GM18498 (cell line): ENCODE data around the gene CAPS.
"Not testable (repeated sequence)": the region's sequence is repeated elsewhere in the genome, so short reads cannot be mapped to it uniquely, and the experiment has no call there.

ENCODE experiments used
- ATAC-seq: cut with Tn5 transposase; IDR thresholded peaks from one replicate; pipeline ENCODE4 v1.9.1; 2021; ENCODE audit warnings: mild to moderate bottlenecking, moderate library complexity; ENCODE audit not compliant: unreplicated experiment

CAPS gene

GRCh38 chr19:5953680-5954213 is 39.7 kb downstream of the CAPS start:
- ATAC-seq: no peak

DNA sequence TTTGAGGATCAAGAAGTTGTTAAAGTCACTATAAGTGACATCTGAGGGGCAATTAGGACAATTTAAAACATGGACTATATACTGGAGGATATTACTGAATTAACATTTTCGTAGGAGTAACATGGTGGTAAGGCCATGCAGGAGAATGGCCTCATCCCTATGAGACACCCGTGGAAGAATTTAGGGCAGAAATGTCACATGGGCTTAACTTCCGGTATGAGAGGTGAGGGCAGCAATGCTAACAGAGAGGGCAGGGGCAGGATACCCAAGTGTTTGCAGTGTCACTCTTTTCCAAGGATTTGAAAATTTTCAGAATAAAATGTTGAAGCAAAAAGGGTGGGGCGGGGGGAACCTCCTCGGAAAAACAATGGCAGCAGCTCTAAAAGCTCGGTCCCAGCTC is 40.2 kb downstream of the CAPS start:
- ATAC-seq: no peak

GRCh38 chr19:5955636-5955935 is 41.5 kb downstream of the CAPS start:
- no peak for ATAC-seq

GRCh38 chr19:5956323-5956722 is 42.3 kb downstream of the CAPS start:
- no peak for ATAC-seq

DNA sequence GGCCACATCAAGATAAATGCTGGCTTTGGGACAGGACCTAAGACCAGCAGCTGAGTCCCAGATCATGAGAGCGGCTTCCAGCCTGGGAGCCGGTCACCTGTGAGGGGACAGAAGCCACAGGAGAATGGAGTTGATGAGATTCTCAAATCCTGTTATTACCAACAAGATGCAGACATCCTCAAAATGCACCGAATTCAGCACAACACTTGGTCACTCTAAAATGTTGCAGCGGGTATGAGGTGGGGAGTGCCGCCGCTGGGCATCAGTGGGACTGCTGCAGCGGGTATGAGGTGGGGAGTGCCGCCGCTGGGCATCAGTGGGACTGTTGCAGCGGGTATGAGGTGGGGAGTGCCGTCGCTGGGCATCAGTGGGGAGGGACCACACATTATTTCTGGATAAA is 42.7 kb downstream of the CAPS start:
- ATAC-seq: no peak

DNA sequence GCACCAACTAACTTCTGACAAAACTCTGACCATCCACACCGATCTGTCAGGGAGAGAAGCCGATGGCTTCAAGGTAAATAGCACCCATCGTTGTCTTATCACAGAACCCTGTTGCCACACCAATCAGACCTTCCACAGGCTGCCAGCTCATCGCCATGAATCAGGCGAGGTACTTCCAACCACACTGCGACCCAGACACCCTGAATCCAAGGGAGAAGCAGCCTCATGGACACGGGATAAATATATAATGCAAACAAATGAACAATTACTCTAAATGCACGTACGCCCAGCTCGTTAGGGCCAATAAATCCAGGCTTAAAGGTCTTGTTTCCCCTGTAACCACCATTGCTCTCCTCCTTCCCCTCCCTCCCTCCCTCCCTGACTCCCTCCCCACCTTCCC is 43.1 kb downstream of the CAPS start:
- no peak for ATAC-seq

DNA sequence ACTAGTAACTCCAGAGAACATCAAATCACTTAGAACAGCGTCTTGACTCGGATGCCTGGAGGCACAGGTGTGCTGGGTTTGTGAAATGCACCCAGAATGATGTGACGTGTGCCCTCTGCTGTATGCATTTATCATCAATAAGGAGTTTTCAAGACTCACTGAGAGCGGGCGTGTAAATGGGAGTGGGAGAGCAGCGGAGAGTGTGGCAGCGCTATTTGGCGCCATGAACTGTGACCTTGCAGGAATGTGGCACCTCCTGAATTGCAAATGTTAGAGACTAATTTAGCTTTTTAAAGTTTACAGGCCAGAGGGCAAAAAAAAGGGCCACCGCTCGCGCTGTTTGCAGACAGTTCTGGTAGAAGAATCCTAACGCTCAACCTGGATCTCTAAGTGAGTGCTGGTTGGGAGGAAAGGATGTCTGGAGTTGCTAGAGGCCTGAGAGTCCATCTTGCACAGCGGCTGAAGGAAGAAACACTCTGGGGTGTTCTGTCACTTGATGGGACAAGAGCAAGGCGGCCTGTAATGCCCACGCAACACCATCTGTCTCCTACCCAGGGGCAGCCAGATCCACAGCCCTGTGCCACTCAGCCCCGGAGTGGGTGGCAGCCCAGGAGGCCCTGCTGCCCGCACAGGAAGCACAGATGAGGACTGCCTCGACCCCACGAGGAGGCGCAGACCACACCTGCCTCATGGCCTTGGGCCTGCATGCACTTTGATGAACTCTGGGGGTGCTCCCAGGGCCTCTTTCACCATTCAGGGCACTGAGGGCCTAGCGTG is 44.2 kb downstream of the CAPS start:
- no peak for ATAC-seq

- no peak for ATAC-seq
Measured at GRCh38 chr19:5958851-5959122, 44.7 kb downstream of the CAPS start.

- ATAC-seq: no peak
Measured at GRCh38 chr19:5959260-5960004, 45.4 kb downstream of the CAPS start.

GRCh38 chr19:5960005-5961001 is 46.2 kb downstream of the CAPS start:
- no peak for ATAC-seq

DNA sequence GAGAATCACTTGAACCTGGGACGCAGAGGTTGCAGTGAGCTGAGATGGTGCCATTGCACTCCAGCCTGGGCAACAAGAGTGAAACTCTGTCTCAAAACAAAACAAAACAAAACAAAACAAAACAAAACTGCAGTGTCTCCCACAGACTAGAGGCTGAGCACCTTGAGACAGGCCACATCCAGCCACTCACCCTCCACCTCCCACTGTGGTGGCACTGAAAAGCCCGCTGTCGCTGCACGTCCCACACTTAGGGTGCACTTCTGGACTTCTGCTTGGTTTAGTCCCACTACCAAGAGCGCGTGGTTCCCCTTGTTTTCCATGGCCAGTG is 47.6 kb downstream of the CAPS start:
- not testable (repeated sequence) for ATAC-seq

GRCh38 chr19:5961969-5962945 is 48.2 kb downstream of the CAPS start:
- ATAC-seq: no peak

DNA sequence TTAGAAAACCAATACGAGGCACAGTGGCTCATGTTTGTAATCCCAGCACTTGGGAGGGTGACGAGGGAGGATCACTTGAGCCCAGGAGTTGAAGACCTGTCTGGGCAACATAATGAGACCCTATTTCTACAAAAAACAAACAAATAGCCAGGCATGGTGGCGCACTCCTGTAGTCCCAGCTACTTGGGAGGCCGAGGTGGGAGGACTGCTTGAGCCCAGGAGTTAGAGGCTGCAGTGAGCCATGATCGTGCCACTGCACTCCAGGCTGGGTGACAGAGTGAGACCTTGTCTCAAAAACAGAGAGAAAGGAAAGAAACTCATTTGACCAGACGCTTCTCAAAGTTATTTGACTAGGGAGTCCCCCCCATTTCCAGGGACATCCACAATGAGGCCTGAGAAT is 49.2 kb downstream of the CAPS start:
- not testable (repeated sequence) for ATAC-seq

- ATAC-seq: no peak
Measured at GRCh38 chr19:5963855-5964254, 49.8 kb downstream of the CAPS start.

DNA sequence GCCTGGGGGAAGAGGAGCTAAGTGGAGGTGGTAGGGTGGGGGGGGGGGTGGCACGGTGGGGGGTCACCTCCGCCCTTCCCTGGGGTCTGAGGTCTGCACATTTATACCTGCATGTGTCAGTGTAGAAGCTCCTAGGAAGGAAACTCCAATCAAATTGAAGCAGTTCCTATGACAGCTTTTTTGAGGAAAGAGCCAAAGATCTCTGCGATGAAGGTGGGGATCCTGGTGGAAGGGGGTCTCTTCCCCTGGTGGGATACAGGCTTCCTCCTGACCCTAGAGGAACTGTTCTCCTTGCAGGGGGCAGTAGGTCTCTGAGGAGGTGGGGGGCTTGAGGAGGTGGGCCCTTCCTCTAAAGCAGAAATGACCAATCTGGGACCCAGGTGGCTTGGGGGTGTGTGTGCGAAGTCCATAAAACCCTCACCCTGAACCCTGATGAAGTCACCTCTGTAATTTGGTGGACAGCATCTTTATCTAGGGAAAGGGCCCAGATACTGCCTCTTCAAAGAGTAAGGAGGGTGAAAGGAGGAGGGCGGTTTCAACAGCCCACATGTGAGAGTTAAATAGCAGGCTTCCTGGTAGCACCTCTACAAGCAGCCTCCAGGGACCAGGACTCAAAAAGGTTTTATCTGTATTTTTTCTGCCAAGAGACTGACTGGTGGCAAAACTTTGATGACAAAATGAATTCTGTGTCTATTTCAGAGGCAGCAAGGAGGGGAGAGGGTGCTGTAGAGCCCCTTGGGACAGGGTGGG is 50.9 kb downstream of the CAPS start:
- no peak for ATAC-seq
